K562 (cell line): ENCODE results near the gene CD52. TPM values are rescaled to one million over a fixed set of nuclear protein-coding genes. Genes with fewer than 3 reads are reported as not detected.

Experiments used
- CUX1 ChIP-seq: fragments of 200-800 bp; sonication (Bioruptor generic); IDR thresholded peaks from 2 replicates; pipeline ENCODE4 v1.6.1; 2016; ENCODE audit warnings: missing genetic modification characterization, missing compliant biosample characterization
- MAFG ChIP-seq: fragments of 450-650 bp; conservative IDR thresholded peaks from 2 replicates; pipeline ENCODE4 v1.6.1; 2016; ENCODE audit warnings: missing genetic modification characterization, missing compliant biosample characterization
- NFIX ChIP-seq: fragments of 250-450 bp; sonication (Bioruptor Pico); IDR thresholded peaks from 2 replicates; pipeline ENCODE4 v1.4.0; 2020; ENCODE audit warnings: low read depth, mild to moderate bottlenecking, moderate library complexity
- NFYB ChIP-seq: IDR thresholded peaks from 2 replicates; pipeline ENCODE4 v1.6.1; 2011; ENCODE audit warnings: mild to moderate bottlenecking, moderate library complexity; ENCODE audit not compliant: insufficient read length; ENCODE audit errors: extremely low read depth
- PHF8 ChIP-seq: fragments of 200-600 bp; sonication (generic); IDR thresholded peaks from 2 replicates; pipeline ENCODE4 v1.6.1; 2012; ENCODE audit warnings: mixed run types, mild to moderate bottlenecking, inconsistent platforms, low read length, moderate library complexity, borderline replicate concordance
- PREB ChIP-seq: sonication (generic); formaldehyde crosslinking; IDR thresholded peaks from 2 replicates; pipeline ENCODE4 v1.8.1; 2023; ENCODE audit warnings: mild to moderate bottlenecking, missing genetic modification reagents
- RHOXF2B ChIP-seq: fragments of 250-450 bp; sonication (Bioruptor Pico); conservative IDR thresholded peaks from 2 replicates; pipeline ENCODE4 v1.5.1; 2021
- RUNX1 ChIP-seq: sonication (generic); IDR thresholded peaks from 2 replicates; pipeline ENCODE4 v1.6.1; 2016; ENCODE audit warnings: antibody characterized with exemption, low read depth
- SMARCE1 ChIP-seq: fragments of 450-650 bp; IDR thresholded peaks from 2 replicates; pipeline ENCODE4 v1.7.1; 2016; ENCODE audit warnings: mild to moderate bottlenecking
- SRSF9 ChIP-seq: fragments of 200-400 bp; formaldehyde crosslinking; IDR thresholded peaks from 2 replicates; pipeline ENCODE4 v1.6.1; 2017; ENCODE audit warnings: low read depth, low read length, borderline replicate concordance
- YY1 ChIP-seq, 3 experiments: IDR thresholded peaks; 2 replicates each; pipeline ENCODE4 v1.6.1; 2011; ENCODE audit warnings: low read length in 2 of 3, mild to moderate bottlenecking in 2 of 3, moderate library complexity in 2 of 3, borderline replicate concordance in 1 of 3, control low read depth in 1 of 3, low read depth in 1 of 3; ENCODE audit not compliant: insufficient read depth in 3 of 3, insufficient replicate concordance in 2 of 3, control insufficient read depth in 1 of 3, insufficient read length in 1 of 3; ENCODE audit errors: extremely low read depth in 1 of 3
- ZNF274 ChIP-seq: IDR thresholded peaks from 2 replicates; pipeline ENCODE4 v1.6.1; 2011; ENCODE audit warnings: low read depth, mild to moderate bottlenecking, low read length, moderate library complexity, borderline replicate concordance
- ZNF354B ChIP-seq: fragments of 250-450 bp; sonication (Bioruptor Pico); IDR thresholded peaks from 2 replicates; pipeline ENCODE4 v1.4.0; 2020
- ZNF583 ChIP-seq: fragments of 250-450 bp; sonication (Bioruptor Pico); IDR thresholded peaks from 2 replicates; pipeline ENCODE4 v1.4.0; 2020
- polyA plus RNA-seq, 8 experiments: library from polyadenylated mRNA; depleted of rRNA in 4 of 8; stranded (reverse) in 5 of 8; unstranded in 3 of 8; fragments of >200 nt; fragmentation: Nextera tagmentation in 2 of 8; fragmentation: Illumina TruSeq in 1 of 8; extraction: Ambion mirVana in 2 of 8; extraction: Trizol in 1 of 8; gene quantifications; 2 replicates each; pipeline versions ENCODE4 v1.2.1 to v1.2.3, GENCODE V29; 2011 to 2014; ENCODE audit warnings: inconsistent platforms in 1 of 8, missing spikeins in 1 of 8
- total RNA-seq, 7 experiments: library from RNA; depleted of rRNA in 6 of 7; stranded (reverse); fragments of >200 nt in 6 of 7; fragmentation: Illumina TruSeq in 2 of 7; extraction: Trizol in 2 of 7; gene quantifications; 2 replicates each; pipeline versions ENCODE4 v1.2.1 to v1.2.3, GENCODE V29; 2011 to 2021; ENCODE audit warnings: low replicate concordance in 1 of 7
- TF ChIP-seq, protein P1 (sequence below): fragments of 250-450 bp; sonication (Bioruptor Pico); IDR thresholded peaks from 2 replicates; pipeline ENCODE4 v1.4.0; 2020; ENCODE audit warnings: mild to moderate bottlenecking
- TF ChIP-seq, protein P2 (sequence below): fragments of 250-450 bp; sonication (Bioruptor Pico); IDR thresholded peaks from 2 replicates; pipeline ENCODE4 v1.8.0; 2021; ENCODE audit warnings: moderate library complexity, mild to moderate bottlenecking, inconsistent platforms

The CD52 gene
- total and polyA plus RNA-seq, 9 of the 15 experiments (the other 6 are each of a cell fraction or from before 2014, with no cell fraction given): 34.9 to 488 (median 173) TPM

- TF ChIP-seq ZNF274 (no peak), YY1 (IDR thresholded peaks at IDR 0.05; ENCODE audit: borderline replicate concordance in 1 of 3, control insufficient read depth in 1 of 3, extremely low read depth in 1 of 3, insufficient read depth in 3 of 3, insufficient read length in 1 of 3, insufficient replicate concordance in 2 of 3, low read depth in 1 of 3, low read length in 2 of 3) (no peak), CUX1 (CRISPR knock-in tag) (no peak), PREB (CRISPR knock-in tag) (0 out of 2 replicates have a peak, but pooled peaks have one; percentile 8), SRSF9 (no peak), SMARCE1 (peak; percentile 29; the same call in 1 of the 2 replicates), PHF8 (peak; percentile 50; the same call in 1 of the 2 replicates), NFYB (no peak), ZNF354B (CRISPR knock-in tag) (peak; percentile 64; the same call in 1 of the 2 replicates), RUNX1 (no peak), ZNF583 (peak; percentile 98), RHOXF2B (CRISPR knock-in tag) (peak; percentile 79; the same call in 1 of the 2 replicates), NFIX (CRISPR knock-in tag) (peak; percentile 7; the same call in 1 of the 2 replicates), MAFG (tag) (no peak; the same call in 1 of the 2 replicates)
- TF ChIP-seq, protein P1, sequence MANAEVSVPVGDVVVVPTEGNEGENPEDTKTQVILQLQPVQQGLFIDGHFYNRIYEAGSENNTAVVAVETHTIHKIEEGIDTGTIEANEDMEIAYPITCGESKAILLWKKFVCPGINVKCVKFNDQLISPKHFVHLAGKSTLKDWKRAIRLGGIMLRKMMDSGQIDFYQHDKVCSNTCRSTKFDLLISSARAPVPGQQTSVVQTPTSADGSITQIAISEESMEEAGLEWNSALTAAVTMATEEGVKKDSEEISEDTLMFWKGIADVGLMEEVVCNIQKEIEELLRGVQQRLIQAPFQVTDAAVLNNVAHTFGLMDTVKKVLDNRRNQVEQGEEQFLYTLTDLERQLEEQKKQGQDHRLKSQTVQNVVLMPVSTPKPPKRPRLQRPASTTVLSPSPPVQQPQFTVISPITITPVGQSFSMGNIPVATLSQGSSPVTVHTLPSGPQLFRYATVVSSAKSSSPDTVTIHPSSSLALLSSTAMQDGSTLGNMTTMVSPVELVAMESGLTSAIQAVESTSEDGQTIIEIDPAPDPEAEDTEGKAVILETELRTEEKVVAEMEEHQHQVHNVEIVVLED (CRISPR knock-in tag): peak; percentile 65
- TF ChIP-seq, protein P2, sequence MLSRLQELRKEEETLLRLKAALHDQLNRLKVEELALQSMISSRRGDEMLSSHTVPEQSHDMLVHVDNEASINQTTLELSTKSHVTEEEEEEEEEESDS: no peak
These were observed 18.9 kb downstream of the CD52 start (continued) for GRCh38 chr1:26336477-26337205.
